H4 (cell line): ENCODE measurements around the gene MAP3K15. TPM values are rescaled to one million over a fixed set of nuclear protein-coding genes. Genes with fewer than 3 reads are reported as not detected.
"Not testable (repeated sequence)": the region's sequence is repeated elsewhere in the genome, so short reads cannot be mapped to it uniquely, and the experiment has no call there.

ENCODE experiments used
- DNase-seq: peaks from one replicate; pipeline ENCODE4 v3.0.0-alpha.2; 2015; ENCODE audit warnings: low spot score
- total RNA-seq: library from RNA; depleted of rRNA; stranded (reverse); fragments of >200 nt; shearing (Covaris generic); gene quantifications from 2 replicates; pipeline ENCODE4 v1.2.3, GENCODE V29; 2014

The MAP3K15 gene
- total RNA-seq, 1 experiment from 2014 or later: 0.50 TPM

DNA sequence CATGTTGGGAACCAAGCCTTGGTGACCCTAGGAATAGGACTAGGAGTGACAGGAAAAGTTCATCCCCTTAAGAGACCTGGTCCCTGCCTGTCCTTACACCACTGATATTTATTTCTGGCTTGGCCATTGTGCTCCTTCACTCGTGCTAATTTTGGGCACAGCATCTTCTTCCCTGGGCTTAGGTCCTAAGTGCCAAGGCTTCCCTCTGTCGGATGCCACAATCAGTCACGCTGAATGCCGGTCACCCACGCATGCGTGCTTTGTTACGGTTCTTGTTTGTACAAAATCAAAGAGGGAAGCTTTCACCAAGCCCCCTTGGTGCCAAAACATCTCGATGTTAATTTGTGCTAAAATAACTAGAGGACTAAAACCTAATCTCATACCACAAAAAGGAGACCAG lies 17.4 kb upstream of the MAP3K15 start:
- DNase-seq: no peak

GRCh38 chrX:19517965-19518364 lies 2.7 kb upstream of the MAP3K15 start:
- DNase-seq: no peak

GRCh38 chrX:19515615-19516105 lies 352 bp upstream of the MAP3K15 start:
- DNase-seq: no peak

GRCh38 chrX:19513383-19513782 lies 1.9 kb downstream of the MAP3K15 start:
- DNase-seq: no peak

- no peak for DNase-seq
These were observed 2.3 kb downstream of the MAP3K15 start for GRCh38 chrX:19512961-19513360.

- DNase-seq: no peak
These were observed 2.9 kb downstream of the MAP3K15 start for GRCh38 chrX:19512359-19512758.

DNA sequence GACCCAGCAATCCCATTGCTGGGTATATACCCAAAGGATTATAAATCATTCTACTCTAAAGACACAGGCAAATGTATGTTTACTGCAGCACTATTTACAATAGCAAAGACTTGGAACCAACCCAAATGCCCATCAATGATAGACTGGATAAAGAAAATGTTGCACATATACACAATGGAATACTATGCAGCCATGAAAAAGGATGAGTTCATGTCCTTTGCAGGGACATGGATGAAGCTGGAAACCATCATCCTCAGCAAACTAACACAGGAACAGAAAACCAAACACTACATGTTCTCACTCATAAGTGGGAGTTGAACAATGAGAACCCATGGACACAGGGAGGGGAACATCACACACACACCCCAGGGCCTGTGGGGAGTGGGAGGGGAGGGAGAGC lies 3.5 kb downstream of the MAP3K15 start:
- not testable (repeated sequence) for DNase-seq

DNA sequence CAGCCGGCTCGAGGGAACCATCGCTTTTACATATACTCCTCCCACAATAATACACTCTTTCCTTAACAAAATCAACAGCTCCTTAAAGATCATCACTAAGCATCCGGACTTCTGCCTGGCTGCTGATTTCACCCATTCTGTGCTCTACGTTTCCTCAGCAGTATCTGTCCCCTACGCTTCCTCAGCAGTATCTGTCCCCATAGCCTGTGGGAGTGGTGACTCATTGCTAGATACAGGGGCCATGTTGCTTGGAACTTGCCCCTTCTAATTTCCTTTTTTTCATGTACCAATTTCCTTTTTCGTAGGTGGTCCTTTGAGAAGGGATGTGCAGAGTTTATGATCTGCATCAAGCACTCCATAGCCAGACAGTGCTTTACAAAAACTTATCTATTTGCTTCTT lies 18.6 kb downstream of the MAP3K15 start:
- DNase-seq: no peak

DNA sequence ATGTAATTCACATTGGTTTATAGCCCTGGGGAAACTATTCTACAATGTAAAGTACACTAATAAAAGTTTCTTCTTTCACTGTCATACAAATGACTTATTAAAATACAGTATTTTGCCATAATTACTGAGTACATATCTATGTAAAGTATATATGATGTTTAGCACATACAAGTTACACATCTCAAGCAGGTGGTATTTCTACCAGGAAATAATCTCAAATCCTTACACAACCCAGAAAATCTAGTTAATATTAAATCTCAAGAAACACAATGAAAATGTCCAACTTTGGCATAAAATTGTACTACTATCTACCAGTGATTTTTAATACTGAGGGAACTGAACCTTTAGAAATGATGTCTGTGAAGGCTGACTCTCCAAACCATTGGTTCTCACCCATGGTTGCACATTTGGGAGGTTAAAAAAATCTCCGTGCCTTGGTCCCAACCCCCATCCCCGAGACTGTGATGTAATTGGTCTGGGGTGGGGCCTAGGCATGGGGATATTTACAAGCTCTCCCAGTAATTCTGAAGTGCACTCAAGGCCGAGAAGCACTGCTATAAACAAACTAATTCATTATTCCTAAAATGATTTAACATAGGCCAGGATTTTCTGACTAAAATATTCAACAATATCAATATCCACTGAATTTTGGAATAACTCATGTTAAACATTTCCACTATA lies 27.6 kb downstream of the MAP3K15 start:
- no peak for DNase-seq

DNA sequence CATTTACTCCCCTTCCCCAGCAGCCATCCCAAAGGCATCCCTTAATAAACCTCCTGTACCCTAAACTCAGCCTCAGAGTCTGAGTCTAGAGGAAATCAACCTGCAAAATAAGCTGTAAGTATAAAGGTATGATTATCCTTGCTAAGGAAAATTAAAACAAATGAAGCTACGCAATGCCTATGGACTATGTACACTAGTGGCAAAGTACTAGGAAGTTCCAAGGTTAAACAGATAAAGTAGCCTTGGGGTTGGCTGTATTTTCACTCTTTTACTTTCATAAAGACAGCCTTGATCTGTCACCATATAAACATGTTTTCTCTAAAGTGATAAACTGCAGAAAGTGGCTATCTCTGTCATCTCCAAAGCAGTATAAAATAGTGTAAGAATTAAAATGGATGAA lies 35.9 kb downstream of the MAP3K15 start:
- DNase-seq: no peak

GRCh38 chrX:19468383-19468782 lies 46.9 kb downstream of the MAP3K15 start:
- not testable (repeated sequence) for DNase-seq

- peak; percentile 26 for DNase-seq
These were observed 52.4 kb downstream of the MAP3K15 start for GRCh38 chrX:19462879-19463278.

DNA sequence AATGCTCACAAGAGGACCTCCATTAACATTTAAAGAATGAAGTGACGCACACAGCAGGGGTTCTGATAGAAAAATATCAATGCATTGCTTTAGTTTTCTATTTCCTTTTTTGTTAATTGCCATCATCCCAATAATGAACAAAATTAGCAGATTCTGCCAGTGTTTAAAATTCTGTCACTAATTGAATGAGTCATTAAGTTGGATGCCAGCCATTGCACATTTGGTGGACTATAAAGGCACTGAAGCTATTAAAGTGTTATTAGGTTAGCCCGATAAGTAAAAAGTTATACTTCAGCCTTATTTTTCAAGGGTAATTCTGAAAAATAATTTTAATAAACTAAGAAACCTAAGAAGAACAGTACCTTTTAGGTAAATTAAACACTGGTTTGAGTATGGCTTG lies 53.1 kb downstream of the MAP3K15 start:
- no peak for DNase-seq

DNA sequence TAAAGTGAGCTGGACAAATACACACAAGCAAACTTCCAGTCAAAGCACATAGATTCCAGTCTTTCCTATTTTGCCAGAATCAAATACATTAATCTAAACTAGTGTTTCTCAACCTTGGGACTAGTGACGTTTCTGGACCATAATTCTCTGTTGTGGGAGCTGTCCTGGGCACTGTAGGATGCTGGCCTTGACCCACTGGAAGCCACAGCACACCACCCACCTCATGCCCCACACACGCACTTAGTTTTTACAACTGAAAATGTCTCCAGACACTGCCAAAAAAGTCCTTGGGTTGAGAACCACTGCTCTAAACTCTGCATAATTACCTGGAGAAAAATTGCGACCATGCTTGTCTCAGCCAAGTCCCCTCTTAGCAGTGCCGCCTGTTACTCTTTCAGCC lies 57.6 kb downstream of the MAP3K15 start:
- DNase-seq: no peak

- no peak for DNase-seq
These were observed 67.2 kb downstream of the MAP3K15 start for GRCh38 chrX:19448077-19448476.

DNA sequence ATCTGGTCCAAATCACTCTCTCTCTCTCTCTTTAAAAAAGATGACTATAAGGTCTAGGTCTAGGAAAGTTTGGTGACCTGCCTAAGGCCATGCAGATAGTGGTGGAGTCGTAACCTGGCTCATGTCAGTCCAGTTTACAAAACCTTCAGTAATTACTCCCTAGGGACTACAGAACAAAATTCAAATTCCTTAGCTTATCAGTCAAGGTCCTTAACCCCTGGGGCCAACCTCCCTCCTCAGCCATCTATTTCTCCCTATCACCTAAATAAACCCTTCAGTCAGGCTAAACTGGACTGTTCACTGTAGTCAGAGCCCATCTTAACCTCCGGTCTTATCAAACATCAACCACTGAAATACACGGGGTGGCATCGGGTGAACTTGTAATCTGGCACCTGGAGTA lies 68.9 kb downstream of the MAP3K15 start:
- DNase-seq: no peak

DNA sequence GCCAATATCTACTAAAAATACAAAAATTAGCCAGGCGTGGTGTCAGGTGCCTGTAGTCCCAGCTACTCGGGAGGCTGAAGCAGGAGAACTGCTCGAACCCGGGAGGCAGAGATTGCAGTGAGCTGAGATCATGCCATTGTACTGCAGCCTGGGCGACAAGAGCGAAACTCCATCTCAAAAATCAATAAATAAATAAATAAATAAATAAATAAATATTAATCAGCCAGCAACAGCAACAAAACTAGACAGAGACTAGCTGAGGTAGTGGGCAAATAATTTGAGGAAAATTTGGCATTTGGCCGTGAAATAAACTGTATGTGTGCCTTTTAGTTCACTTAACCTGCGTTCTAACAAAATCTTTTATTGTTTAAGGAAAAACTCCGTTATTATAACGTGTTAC lies 69.5 kb downstream of the MAP3K15 start:
- not testable (repeated sequence) for DNase-seq

DNA sequence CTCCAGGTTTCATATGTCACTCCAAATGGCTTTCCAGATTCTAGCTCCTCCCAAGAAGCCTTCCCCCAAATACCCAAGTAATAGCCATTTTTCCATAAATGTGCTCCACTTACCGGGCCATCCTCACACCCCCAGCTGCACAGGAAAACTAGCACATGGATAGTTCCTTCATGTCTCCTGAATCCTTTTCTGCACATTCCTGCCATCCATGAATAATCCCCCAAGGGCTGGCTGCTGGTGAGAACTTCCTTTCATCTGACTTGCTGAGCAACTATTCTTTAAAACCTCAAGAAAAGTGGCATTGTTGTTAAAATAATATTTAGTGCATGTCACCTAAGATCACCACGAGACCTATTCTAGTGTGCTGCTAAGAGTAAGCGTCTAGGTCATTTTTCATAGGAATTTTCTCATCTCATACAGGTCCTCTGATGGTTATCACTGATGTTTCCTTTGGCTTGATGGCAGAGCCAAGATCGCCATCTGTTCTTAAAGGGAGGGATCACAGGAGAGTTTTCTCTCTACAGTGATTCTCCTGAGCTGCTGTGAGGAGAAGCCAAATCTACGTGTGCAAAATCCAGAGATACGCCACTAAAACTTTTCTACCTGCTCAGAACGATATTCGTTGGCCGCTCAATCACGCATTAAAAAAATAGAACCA lies 71.3 kb downstream of the MAP3K15 start:
- DNase-seq: no peak

DNA sequence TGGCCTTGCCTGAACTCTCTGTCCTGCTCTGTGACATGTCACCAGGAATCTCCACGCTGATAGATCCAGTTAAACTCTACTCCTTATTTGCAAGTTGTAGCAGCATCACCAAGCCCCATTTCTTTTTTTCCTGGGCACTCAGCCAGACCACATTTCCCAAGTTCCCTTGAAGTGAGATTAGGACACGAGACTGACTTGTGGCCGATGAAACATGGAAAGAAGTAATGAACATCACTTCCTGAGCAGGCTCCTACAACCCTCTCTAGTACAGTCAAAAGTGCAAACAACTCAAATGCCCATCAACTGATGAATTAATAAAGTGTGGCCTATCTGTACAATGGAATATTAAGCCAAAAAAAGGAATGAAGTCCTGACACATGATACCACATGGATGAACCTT lies 74.6 kb downstream of the MAP3K15 start:
- DNase-seq: peak; percentile 66

- not testable (repeated sequence) for DNase-seq
These were observed 92.6 kb downstream of the MAP3K15 start for GRCh38 chrX:19422661-19423060.

DNA sequence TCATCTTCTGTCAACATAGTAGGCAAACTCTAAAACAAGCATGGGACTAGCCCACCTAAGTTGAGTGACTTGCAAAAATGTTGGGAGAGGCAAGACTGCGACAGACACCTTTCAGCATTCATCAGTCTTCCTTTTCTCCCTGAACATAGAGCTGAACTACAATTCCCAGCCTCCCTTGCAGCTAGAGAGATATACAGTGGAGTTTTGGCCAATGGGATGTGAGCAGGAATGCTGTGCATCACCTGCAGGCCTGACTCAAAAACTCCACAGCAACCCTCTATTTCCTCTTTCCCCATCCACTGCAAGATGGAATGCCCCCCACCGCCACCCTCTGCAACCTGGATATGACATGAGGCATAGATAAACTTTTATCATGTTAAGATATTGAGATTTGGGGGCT lies 105.0 kb downstream of the MAP3K15 start:
- DNase-seq: no peak

GRCh38 chrX:19403696-19404095 lies 111.6 kb downstream of the MAP3K15 start:
- DNase-seq: no peak

- no peak for DNase-seq
These were observed 122.6 kb downstream of the MAP3K15 start for GRCh38 chrX:19392703-19393102.

DNA sequence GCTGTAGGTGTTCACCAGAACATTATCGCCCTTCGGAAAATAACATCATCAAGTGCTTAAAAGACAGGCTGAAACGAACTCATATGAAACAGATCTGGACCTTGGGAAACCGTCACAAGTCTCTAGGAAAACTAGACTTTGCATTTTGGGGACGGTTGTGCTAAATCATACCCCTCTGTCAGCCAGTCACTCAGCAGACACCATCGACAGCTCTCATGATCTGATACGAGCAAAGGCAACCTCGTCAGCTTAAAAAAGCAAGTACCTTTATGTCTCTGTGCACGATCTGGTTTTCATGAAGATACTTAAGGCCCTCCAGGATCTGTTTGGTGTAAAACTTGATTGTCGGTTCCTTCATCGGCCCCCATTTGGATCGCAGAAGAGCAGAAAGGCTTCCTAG lies 123.2 kb downstream of the MAP3K15 start:
- no peak for DNase-seq
